Stimulated activated CD4-positive, alpha-beta T cell treated with anti-CD3 and anti-CD28 coated beads, TNF-alpha, amount 100 ng/mL, for 1 hour (primary cell): ENCODE data around the gene P2RX7.
"Not testable (repeated sequence)": the region's sequence is repeated elsewhere in the genome, so short reads cannot be mapped to it uniquely, and the experiment has no call there.

ENCODE experiments used
- DNase-seq, 3 donors: peaks; one replicate each; pipeline ENCODE4 v3.0.0-alpha.2; 2020; ENCODE audit warnings: low read depth in 3 of 3, low spot score in 1 of 3

Gene P2RX7

GRCh38 chr12:121133838-121134237 is 1.2 kb downstream of the P2RX7 start:
- no peak for DNase-seq

- DNase-seq, result no peak
Measured at GRCh38 chr12:121135320-121135719, 2.6 kb downstream of the P2RX7 start.

DNA sequence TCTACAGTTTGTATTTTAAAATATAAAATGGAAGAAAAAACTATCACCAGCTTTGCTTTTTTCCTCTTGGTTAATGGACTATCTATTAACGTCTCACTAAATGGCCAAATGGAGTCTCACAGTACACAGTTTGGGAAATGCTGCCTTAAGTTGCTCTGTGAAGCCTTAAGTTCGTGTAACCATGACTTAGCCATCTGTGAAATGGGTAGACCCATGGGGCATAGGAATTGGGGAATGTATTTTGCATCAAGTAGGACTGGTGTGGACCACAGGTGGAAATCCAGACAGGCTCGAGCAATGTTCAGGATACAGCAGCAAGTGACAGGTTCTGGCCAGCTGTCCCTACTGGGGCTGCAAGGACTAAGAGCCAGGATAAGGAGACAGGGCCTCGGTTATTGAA is 4.8 kb downstream of the P2RX7 start:
- no peak for DNase-seq

DNA sequence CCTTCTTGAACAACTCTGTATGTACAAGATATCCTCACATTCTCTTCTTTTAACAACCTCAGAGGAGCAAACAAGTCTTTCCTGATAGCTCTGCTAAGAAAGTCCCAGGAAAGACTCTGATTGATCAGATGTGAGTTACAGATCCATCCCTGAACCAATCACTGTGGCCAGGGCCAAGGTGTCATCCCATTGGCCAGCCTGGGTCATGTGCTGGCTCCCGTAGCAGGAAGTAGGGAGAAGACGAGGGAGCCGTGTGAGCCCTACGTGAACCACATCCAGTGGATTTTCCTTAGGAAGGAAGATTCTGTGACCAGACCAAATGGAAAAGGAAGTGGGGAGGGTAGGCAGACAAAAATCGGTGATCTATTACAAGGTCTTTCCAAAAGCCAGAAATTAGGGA is 5.6 kb downstream of the P2RX7 start:
- no peak for DNase-seq

DNA sequence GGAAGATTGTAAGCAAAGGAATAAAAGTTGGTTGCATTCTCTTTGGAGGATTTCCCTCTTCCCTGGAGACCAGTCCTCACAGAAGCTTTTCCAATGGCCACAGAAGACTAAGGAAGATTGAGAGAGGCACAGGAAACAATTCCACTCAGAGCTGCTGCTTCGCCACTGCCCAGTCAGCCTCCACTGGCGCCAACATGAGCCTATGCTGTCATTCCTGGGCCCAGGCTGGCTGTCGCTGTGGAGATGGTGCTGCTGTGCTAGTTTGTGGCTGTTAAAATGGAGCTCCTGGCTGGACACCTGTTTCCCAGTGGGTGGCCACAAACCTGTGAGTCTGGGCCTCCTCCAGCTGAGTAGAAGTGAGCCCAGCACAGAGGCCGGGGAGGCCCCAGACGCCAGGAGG is 6.6 kb downstream of the P2RX7 start:
- no peak for DNase-seq

DNA sequence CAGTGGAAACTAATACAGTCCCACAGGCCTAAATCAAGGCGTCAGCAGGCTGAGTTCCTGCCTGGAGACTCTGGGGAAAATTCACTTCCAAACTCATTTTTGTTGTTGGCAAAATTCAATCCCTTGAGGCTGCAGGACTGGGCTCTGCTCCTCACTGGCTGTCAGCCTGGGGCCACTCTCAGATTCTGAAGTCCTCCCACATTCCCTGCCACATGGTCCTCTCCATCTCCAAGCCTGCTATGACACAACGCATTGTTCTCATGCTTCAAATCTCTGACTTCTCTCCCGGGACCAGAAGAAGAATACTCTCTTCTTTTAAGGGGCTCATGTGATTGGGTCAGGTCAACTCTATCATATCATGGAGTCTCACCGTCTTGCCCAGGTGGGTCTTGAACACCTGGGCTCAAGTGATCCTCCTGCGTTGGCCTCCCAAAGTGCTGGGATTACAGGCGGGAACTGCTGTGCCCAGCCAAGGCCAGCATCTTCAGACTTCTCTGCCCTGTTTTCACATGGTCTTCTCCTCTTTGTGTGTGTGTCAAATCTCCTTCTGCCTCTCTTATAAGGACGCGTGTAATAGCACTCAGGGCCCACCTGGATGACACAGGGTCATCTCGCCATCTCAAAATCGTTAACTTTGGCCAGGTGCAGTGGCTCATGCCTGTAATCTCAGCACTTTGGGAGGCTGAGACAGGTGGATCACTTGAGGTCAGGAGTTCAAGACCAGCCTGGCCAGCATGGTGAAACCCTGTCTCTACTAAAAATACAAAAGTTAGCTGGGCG is 9.7 kb downstream of the P2RX7 start:
- DNase-seq, result no peak

DNA sequence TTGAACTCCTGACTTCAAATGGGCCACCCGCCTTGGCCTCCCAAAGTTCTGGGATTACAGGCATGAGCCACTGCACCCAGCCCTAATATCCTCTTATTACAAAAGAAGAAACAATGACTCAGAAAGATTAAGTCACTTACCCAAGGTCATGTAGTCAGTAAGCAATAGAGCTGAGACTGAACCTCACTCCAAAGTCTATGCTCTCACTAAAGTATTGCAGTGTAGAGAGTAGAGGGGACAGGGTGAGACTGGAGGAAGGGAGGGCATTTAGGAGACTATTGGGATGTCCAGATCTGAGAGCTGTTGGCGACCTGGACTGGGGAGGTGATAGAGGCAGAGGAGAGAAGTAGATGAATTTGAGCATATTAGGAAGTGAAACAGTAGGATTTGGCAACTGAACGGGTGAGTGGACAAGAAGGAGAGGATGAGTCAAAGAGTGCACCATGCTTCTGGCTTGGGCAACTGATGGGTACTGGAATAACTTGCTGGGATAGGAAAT is 11.8 kb downstream of the P2RX7 start:
- DNase-seq, result no peak

- DNase-seq, result no peak
Measured at GRCh38 chr12:121145221-121145620, 12.5 kb downstream of the P2RX7 start.

- DNase-seq, result not testable (repeated sequence)
Measured at GRCh38 chr12:121149289-121149688, 16.6 kb downstream of the P2RX7 start.

DNA sequence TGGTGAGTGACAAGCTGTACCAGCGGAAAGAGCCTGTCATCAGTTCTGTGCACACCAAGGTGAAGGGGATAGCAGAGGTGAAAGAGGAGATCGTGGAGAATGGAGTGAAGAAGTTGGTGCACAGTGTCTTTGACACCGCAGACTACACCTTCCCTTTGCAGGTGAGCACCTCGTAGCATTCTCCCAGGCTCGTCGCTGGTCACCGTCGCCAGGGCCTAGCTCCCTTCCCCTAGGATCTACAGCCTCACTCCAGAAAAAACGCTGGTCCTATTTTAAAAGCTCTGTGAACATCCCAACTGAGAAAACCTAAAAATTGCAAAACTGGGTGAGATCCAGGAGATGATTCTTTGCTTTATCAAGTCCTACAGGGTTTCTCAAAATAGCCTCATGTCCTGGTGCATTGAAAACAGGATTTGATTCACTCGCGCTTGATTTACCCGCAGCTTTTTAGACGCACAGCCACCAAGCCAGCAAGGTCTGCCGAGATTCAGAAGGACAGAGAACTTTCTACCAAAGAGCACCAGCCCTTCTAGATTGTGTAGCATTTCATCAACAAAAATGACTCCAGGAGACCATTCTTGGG is 22.2 kb downstream of the P2RX7 start:
- no peak for DNase-seq

DNA sequence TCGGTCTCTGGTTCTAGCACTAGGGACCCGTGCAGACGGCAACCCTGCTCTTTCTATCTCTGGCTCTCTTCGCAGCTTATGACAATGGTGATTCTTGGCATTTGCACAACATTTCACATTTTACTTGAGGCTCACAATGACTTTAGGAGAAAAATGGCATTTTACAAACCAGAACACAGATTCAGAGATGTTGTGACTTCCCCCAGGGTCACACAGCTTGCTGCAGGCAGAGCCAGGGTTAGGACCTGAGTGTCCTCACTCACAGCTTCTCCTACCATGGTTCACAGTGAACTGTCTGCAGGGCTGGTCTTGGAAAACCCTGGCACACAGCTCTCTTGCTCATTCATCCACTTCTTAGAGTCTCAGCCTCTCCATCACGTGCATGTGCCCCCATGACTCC is 23.7 kb downstream of the P2RX7 start:
- no peak for DNase-seq

DNA sequence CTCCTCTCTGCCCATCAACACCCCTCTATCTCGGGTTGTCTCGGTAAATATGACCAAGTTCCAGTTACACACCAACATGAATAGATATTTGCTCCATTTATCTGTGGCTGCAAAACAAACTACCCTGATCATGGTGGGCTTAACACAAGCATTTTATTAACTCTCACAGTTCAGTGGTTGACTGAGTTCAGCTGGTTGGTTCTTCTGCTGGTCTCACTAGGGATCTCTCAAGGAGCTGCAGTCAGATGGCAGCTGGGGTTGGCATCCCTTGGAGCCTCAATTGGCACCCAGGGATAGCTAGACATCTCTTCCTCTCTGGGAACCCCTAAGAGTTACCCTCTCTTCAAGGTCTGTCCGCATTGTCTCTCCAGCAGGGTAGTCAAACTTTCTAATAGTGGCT is 25.4 kb downstream of the P2RX7 start:
- no peak for DNase-seq

- not testable (repeated sequence) for DNase-seq
Measured at GRCh38 chr12:121158728-121159351, 26.2 kb downstream of the P2RX7 start.

- no peak for DNase-seq
Measured at GRCh38 chr12:121159467-121160307, 27.0 kb downstream of the P2RX7 start.

DNA sequence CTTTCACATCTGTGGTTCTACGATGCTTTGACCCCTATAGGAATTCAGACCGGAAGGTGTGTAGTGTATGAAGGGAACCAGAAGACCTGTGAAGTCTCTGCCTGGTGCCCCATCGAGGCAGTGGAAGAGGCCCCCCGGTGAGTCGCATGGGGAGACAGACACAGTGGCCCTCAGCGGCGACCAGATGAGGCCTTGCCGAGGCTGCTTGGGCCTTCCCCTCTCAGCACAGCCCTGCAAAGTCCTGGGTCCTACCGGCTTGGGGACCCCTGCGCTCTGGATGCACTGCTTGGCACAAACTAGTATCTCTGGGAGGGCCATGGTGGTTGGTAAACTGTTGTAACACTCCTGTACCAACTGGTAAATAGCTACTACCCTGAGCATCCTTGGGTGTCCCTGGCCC is 29.7 kb downstream of the P2RX7 start:
- no peak for DNase-seq

GRCh38 chr12:121162985-121163384 is 30.3 kb downstream of the P2RX7 start:
- no peak for DNase-seq

- DNase-seq, result not testable (repeated sequence)
Measured at GRCh38 chr12:121164839-121165238, 32.2 kb downstream of the P2RX7 start.

- DNase-seq, result no peak
Measured at GRCh38 chr12:121165316-121165715, 32.6 kb downstream of the P2RX7 start.

DNA sequence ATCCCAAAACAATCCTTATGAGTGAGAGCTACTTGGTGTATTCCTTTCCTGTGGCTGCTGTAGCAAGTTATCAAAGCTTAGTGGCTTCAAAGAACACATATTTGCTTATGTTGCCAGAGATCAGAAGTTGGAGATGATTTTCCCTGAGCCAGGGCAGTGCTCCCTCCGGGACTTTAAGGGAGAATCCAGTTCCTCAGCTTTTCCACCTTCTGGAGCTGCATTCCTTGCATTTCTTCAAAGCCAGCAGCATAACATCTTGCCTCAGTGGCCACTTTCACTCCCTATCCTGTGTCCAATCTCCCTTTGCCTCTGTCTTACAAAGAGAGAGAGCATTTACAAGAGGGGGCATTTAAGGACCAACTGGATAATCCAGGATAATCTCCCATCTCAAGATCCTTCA is 33.7 kb downstream of the P2RX7 start:
- no peak for DNase-seq

GRCh38 chr12:121167232-121167820 is 34.6 kb downstream of the P2RX7 start:
- DNase-seq, result no peak

DNA sequence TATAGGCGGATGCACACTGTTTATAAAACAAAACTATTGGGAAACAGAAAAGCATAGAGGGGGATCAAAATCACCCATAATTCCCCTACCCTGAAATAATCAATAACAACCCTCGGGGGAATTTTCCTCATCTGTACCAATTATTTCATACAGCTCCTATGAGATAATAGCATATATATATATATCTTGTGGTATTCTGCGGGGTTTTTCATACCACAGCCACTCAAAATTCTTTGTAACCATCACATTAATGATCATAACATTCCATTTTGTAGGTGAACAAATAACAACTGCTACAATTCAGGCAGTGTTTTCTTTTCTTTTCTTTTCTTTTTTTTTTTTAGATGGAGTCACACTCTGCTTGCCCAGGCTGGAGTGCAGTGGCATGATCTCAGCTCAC is 35.3 kb downstream of the P2RX7 start:
- no peak for DNase-seq
